ENCODE measurements around the gene EPB41L3. TPM values are rescaled to one million over a fixed set of nuclear protein-coding genes. Genes with fewer than 3 reads are reported as not detected.

The EPB41L3 gene
- polyA plus RNA-seq, 1 experiment, result 45.0 TPM

- no peak for TF ChIP-seq CTCF (IDR thresholded peaks at IDR 0.05; ENCODE audit: low read depth, low read length)
- Histone ChIP-seq H3K4me3 (ENCODE audit: low read depth, low read length) (no peak overlapping the region), H3K9me3 (ENCODE audit: control insufficient read depth, insufficient read depth, low read length) (no peaks in the 10 kb centered on the region), H3K27me3 (ENCODE audit: control insufficient read depth, insufficient read depth, low read length) (no peaks in the 10 kb centered on the region), H3K27ac (ENCODE audit: low read depth, low read length) (no peak overlapping the region)
- CTCF ChIA-PET, result interaction anchor here (3.1 kb wide), 1 partner anchor 132 kb away, joined by 12 read pairs; no protein-coding TSS in a partner anchor
- POLR2A ChIA-PET, result no interaction called here
- no peak for DNase-seq (ENCODE audit: low read depth, low spot score)
These were observed 128.8 kb downstream of the EPB41L3 start for GRCh38 chr18:5415031-5415430.

- ChIA-PET CTCF (interaction anchor here (1.0 to 3.1 kb wide), 2 partner anchors 11 to 132 kb away, joined by 3 to 12 read pairs; no protein-coding TSS in a partner anchor), POLR2A (no interaction called here)
- TF ChIP-seq CTCF (IDR thresholded peaks at IDR 0.05; ENCODE audit: low read depth, low read length), result no peak
- no peak for DNase-seq (ENCODE audit: low read depth, low spot score)
- Histone ChIP-seq H3K4me3 (ENCODE audit: low read depth, low read length) (no peak overlapping the region), H3K27me3 (ENCODE audit: control insufficient read depth, insufficient read depth, low read length) (no peaks in the 10 kb centered on the region), H3K27ac (ENCODE audit: low read depth, low read length) (no peak overlapping the region), H3K9me3 (ENCODE audit: control insufficient read depth, insufficient read depth, low read length) (no peaks in the 10 kb centered on the region)
These were observed 129.3 kb downstream of the EPB41L3 start for GRCh38 chr18:5414546-5414945.

GRCh38 chr18:5413447-5413846 is 130.3 kb downstream of the EPB41L3 start:
- no peak for DNase-seq (ENCODE audit: low read depth, low spot score)
- no peaks in the 10 kb centered on the region for H3K27me3 ChIP-seq (ENCODE audit: control insufficient read depth, insufficient read depth, low read length)
- ChIA-PET CTCF (interaction anchor here (0.8 to 3.1 kb wide), 3 partner anchors 12 to 133 kb away, joined by 3 to 12 read pairs (median 3); no protein-coding TSS in a partner anchor), POLR2A (no interaction called here)
- no peak overlapping the region for H3K4me3 ChIP-seq (ENCODE audit: low read depth, low read length)
- TF ChIP-seq CTCF (IDR thresholded peaks at IDR 0.05; ENCODE audit: low read depth, low read length), result no peak
- no peak overlapping the region for H3K27ac ChIP-seq (ENCODE audit: low read depth, low read length)
- H3K9me3 ChIP-seq (ENCODE audit: control insufficient read depth, insufficient read depth, low read length), result no peaks in the 10 kb centered on the region

- POLR2A ChIA-PET, result no interaction called here
- DNase-seq (ENCODE audit: low read depth, low spot score), result no peak
- CTCF ChIA-PET, result no interaction called here
- H3K9me3 ChIP-seq (ENCODE audit: control insufficient read depth, insufficient read depth, low read length), result no peaks in the 10 kb centered on the region
- TF ChIP-seq CTCF (IDR thresholded peaks at IDR 0.05; ENCODE audit: low read depth, low read length), result no peak
- no peaks in the 10 kb centered on the region for H3K27me3 ChIP-seq (ENCODE audit: control insufficient read depth, insufficient read depth, low read length)
- H3K27ac ChIP-seq (ENCODE audit: low read depth, low read length), result no peak overlapping the region
- H3K4me3 ChIP-seq (ENCODE audit: low read depth, low read length), result no peak overlapping the region
These were observed 133.2 kb downstream of the EPB41L3 start for GRCh38 chr18:5410582-5410981.

GRCh38 chr18:5398269-5398668 is 145.5 kb downstream of the EPB41L3 start:
- no peak for DNase-seq (ENCODE audit: low read depth, low spot score)
- Histone ChIP-seq H3K27ac (ENCODE audit: low read depth, low read length) (no peak overlapping the region), H3K27me3 (ENCODE audit: control insufficient read depth, insufficient read depth, low read length) (no peaks in the 10 kb centered on the region), H3K9me3 (ENCODE audit: control insufficient read depth, insufficient read depth, low read length) (peaks cover 3% of the 10 kb centered on the region; the same call in 1 of the 2 replicates), H3K4me3 (ENCODE audit: low read depth, low read length) (no peak overlapping the region)
- POLR2A ChIA-PET, result no interaction called here
- CTCF ChIA-PET, result no interaction called here
- TF ChIP-seq CTCF (IDR thresholded peaks at IDR 0.05; ENCODE audit: low read depth, low read length), result no peak

Data from AG04450 (cell line).